Thymus (tissue), 11 donors: ENCODE measurements around the gene BLNK. TPM values are rescaled to one million over a fixed set of nuclear protein-coding genes. Genes with fewer than 3 reads are reported as not detected.

Source experiments
- DNase-seq, 9 donors: peaks; one replicate each; pipeline ENCODE4 v3.0.0-alpha.2; 2013; ENCODE audit warnings: low spot score in 9 of 9, low read depth in 6 of 9, missing footprints in 1 of 9
- H3K27ac ChIP-seq, 2 donors: one replicate each; pipeline ENCODE4 v1.5.1; 2013; ENCODE audit warnings: control low read depth in 1 of 2, low read depth in 1 of 2, low read length in 1 of 2, mild to moderate bottlenecking in 1 of 2, moderate library complexity in 1 of 2
- H3K27me3 ChIP-seq, 2 donors: one replicate each; pipeline ENCODE4 v1.5.1; 2013; ENCODE audit warnings: low read length in 1 of 2; ENCODE audit not compliant: control insufficient read depth in 2 of 2, insufficient read depth in 1 of 2
- H3K36me3 ChIP-seq, 2 donors: one replicate each; pipeline ENCODE4 v1.5.1; 2013; ENCODE audit warnings: low read length in 1 of 2, mild to moderate bottlenecking in 1 of 2, moderate library complexity in 1 of 2; ENCODE audit not compliant: control insufficient read depth in 2 of 2, insufficient read depth in 2 of 2
- H3K4me1 ChIP-seq, 2 donors: one replicate each; pipeline ENCODE4 v1.5.1; 2013; ENCODE audit warnings: low read length in 2 of 2; ENCODE audit not compliant: control insufficient read depth in 2 of 2, insufficient read depth in 2 of 2
- H3K4me3 ChIP-seq, 2 donors: one replicate each; pipeline ENCODE4 v1.5.1; 2013; ENCODE audit warnings: low read length in 2 of 2, control low read depth in 1 of 2, mild to moderate bottlenecking in 1 of 2
- H3K9me3 ChIP-seq, 2 donors: one replicate each; pipeline ENCODE4 v1.5.1; 2013; ENCODE audit warnings: low read length in 1 of 2, mild to moderate bottlenecking in 1 of 2; ENCODE audit not compliant: control insufficient read depth in 2 of 2, insufficient read depth in 1 of 2
- WGBS: extraction: QIAGEN DNeasy Blood & Tissue Kit; methylation state at CpG from one replicate; pipeline ENCODE4 v1.1.7; 2013; 5-methylcytosine and 5-hydroxymethylcytosine counted together
- polyA plus RNA-seq: library from polyadenylated mRNA; stranded (reverse); fragments of 200-250 nt; gene quantifications from one replicate; pipeline ENCODE4 v1.2.3, GENCODE V29; 2013
- total RNA-seq: library from RNA; stranded (reverse); fragments of 120-200 nt; gene quantifications from one replicate; pipeline ENCODE4 v1.2.4, GENCODE V29; 2013
- donor health status: healthy.

The BLNK gene
- total and polyA plus RNA-seq, 2 donors, result 7.2 to 11.2 TPM

DNA sequence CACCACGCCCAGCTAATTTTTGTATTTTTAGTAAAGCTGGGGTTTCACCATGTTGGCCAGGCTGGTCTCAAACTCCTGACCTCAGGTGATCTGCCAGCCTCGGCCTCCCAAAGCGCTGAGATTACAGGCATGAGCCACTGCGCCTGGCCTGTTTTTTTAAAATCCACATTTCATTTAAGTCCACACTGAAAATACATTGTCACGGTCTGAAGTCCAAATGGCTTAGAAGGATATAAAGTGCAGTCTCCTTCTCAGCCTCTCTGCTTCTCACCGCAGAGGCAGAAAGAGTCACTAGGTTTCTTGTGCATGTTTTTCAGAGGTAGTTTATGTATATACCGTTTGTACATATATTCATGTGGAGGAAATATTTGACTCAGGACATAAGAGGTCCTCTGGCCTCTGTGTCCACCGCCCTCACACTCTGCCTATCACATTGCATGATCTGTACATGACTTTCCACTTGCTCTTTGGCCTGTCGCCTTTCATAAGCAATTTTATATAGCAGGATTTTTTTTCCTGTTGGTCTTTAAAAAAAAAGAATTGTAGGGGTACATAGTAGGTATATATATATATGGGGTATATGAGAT is 42.9 kb downstream of the BLNK start:
- no peaks in the 10 kb centered on the region for H3K36me3 ChIP-seq
- no peaks in the 10 kb centered on the region for H3K9me3 ChIP-seq
- WGBS, result 98% methylated on average over 9 of the region's 9 CpGs
- no peaks in the 10 kb centered on the region for H3K27me3 ChIP-seq
- H3K4me1 ChIP-seq, result peaks cover 5 to 7% of the 10 kb centered on the region in 2 donors
- no peak for DNase-seq
- H3K27ac ChIP-seq, result no peak overlapping the region
- no peak overlapping the region for H3K4me3 ChIP-seq

DNA sequence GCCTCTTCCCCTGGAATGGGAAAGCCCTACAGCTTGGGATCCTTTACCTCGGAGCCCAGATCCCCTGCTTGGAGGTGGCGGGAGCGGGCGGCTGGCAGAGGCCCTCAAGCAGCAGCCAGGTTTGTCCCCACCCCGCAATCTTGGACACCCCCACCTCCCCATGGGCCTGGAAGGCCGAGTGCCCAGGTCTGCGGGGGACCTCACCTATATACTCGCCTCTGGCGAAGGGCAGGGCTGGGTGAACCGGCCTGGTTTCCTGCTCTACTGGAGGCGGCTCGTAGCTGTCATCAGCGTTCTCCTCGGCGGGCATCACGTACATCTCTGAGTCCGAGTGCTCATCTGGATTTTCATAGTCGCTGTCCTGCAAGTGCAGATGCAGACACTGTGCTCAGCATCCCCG is 44.2 kb downstream of the BLNK start:
- peaks cover 5 to 7% of the 10 kb centered on the region in 2 donors for H3K4me1 ChIP-seq
- H3K36me3 ChIP-seq, result no peaks in the 10 kb centered on the region
- no peaks in the 10 kb centered on the region for H3K9me3 ChIP-seq
- no peaks in the 10 kb centered on the region for H3K27me3 ChIP-seq
- no peak for DNase-seq
- H3K27ac ChIP-seq, result no peak overlapping the region
- no peak overlapping the region for H3K4me3 ChIP-seq
- 93% methylated on average over 19 of the region's 19 CpGs for WGBS

DNA sequence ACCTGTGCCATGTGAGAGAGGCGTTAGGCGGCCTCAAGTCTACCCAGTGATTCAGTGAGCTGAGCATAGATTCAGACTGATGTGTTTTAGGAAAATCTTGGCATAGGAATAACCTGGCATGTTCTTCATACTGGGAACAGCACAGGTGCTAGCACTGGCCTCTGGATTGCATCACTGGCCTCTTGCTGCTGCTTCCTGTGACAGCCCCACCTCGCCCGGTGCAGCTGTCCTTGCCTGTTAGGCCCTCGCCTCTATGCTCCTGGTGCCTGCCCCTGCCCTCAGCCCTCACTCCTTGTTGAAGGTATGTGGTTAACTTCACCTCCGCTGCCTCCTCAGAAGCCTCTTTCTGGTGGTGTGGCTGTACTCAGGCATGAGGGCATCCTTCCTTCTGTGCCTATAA is 46.2 kb downstream of the BLNK start:
- 36% methylated on average over 6 of the region's 6 CpGs for WGBS
- no peak overlapping the region for H3K27ac ChIP-seq
- H3K4me1 ChIP-seq, result peaks cover 5 to 7% of the 10 kb centered on the region in 2 donors
- no peaks in the 10 kb centered on the region for H3K9me3 ChIP-seq
- no peak for DNase-seq
- H3K27me3 ChIP-seq, result no peaks in the 10 kb centered on the region
- H3K4me3 ChIP-seq, result no peak overlapping the region
- H3K36me3 ChIP-seq, result no peaks in the 10 kb centered on the region

GRCh38 chr10:96222908-96223307 is 48.5 kb downstream of the BLNK start:
- H3K36me3 ChIP-seq, result no peaks in the 10 kb centered on the region
- no peak for DNase-seq
- 96% methylated on average over 10 of the region's 10 CpGs for WGBS
- H3K27ac ChIP-seq, result no peak overlapping the region
- peaks cover 5 to 7% of the 10 kb centered on the region in 2 donors for H3K4me1 ChIP-seq
- H3K9me3 ChIP-seq, result no peaks in the 10 kb centered on the region
- no peak overlapping the region for H3K4me3 ChIP-seq
- H3K27me3 ChIP-seq, result no peaks in the 10 kb centered on the region

DNA sequence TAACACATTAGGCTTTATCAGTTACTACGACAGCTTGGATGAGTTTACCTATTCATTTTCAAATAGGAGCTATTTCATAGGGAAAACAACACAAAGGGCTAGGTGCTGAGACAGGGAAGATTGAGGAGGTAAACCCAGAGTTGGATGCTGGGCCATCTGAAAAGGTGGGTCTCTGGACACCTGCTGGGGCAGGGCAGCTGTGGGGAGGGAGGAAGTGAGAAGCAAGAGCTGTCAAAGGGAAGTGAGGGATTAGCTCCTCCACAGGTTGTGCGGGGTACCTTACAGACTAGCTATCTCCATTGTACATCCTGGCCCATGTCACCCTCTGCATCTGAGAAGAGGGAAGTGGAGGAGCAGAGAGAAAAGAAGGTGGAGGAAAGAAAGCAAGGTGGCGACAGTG is 48.9 kb downstream of the BLNK start:
- Histone ChIP-seq H3K27me3 (no peaks in the 10 kb centered on the region), H3K9me3 (no peaks in the 10 kb centered on the region), H3K4me1 (peaks cover 5 to 7% of the 10 kb centered on the region in 2 donors), H3K36me3 (no peaks in the 10 kb centered on the region), H3K27ac (no peak overlapping the region), H3K4me3 (no peak overlapping the region)
- no peak for DNase-seq
- 72% methylated on average over 3 of the region's 3 CpGs for WGBS

GRCh38 chr10:96218826-96219225 is 52.5 kb downstream of the BLNK start:
- no peak overlapping the region for H3K4me3 ChIP-seq
- H3K27ac ChIP-seq, result no peak overlapping the region
- WGBS, result 89% methylated on average over 5 of the region's 5 CpGs
- no peak for DNase-seq
- no peaks in the 10 kb centered on the region for H3K9me3 ChIP-seq
- H3K27me3 ChIP-seq, result no peaks in the 10 kb centered on the region
- no peaks in the 10 kb centered on the region for H3K36me3 ChIP-seq
- no peaks in the 10 kb centered on the region for H3K4me1 ChIP-seq

DNA sequence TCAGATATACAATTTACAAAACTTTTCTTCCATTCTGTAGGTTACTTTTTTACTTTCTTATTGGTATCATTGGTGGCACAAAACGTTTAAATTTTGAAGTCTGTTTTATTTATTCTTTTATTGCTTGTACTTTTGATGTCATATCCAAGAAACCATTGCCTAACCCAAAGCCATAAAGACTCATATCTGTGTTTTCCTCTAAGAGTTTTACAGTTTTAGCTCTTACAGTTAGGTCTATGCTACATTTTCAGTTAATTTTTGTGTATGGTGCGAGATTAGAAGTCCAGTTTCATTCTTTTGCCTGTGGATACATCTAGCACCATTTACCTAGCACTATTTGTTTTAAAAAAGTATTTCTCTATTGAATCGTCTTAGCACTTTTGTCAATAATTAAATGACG is 53.7 kb downstream of the BLNK start:
- Histone ChIP-seq H3K27ac (no peak overlapping the region), H3K36me3 (no peaks in the 10 kb centered on the region), H3K4me1 (no peaks in the 10 kb centered on the region), H3K27me3 (no peaks in the 10 kb centered on the region), H3K9me3 (no peaks in the 10 kb centered on the region), H3K4me3 (no peak overlapping the region)
- DNase-seq, result no peak
- 95% methylated on average over 4 of the region's 4 CpGs for WGBS

- Histone ChIP-seq H3K36me3 (no peaks in the 10 kb centered on the region), H3K27ac (no peak overlapping the region), H3K9me3 (no peaks in the 10 kb centered on the region), H3K4me1 (no peaks in the 10 kb centered on the region), H3K4me3 (no peak overlapping the region), H3K27me3 (no peaks in the 10 kb centered on the region)
- no peak for DNase-seq
- WGBS, result 97% methylated on average over 5 of the region's 5 CpGs
These were observed 54.6 kb downstream of the BLNK start for GRCh38 chr10:96216775-96217174.

DNA sequence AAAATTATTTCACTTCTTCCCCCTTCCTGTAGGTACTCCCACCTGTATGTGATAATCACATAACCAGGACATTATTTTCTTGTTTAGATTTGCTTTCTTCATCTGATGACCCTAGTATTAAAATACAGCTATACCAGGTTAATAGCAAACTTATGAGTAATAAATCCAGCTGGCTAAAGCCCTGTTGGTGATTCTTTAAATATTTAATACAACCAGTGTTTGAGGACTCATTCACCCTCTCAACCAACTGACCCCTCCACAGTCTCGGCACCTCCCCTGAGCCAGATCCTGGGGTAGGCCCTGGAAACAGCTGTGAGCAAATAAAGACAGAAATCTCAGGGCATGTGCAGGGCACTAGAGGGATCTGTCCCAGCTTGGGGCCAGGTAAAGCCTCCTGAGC is 58.5 kb downstream of the BLNK start:
- Histone ChIP-seq H3K9me3 (no peaks in the 10 kb centered on the region), H3K4me3 (no peak overlapping the region), H3K4me1 (no peaks in the 10 kb centered on the region), H3K36me3 (no peaks in the 10 kb centered on the region), H3K27me3 (no peaks in the 10 kb centered on the region), H3K27ac (no peak overlapping the region)
- DNase-seq, result no peak
- WGBS, result 96% methylated on average over 1 of the region's 1 CpG

DNA sequence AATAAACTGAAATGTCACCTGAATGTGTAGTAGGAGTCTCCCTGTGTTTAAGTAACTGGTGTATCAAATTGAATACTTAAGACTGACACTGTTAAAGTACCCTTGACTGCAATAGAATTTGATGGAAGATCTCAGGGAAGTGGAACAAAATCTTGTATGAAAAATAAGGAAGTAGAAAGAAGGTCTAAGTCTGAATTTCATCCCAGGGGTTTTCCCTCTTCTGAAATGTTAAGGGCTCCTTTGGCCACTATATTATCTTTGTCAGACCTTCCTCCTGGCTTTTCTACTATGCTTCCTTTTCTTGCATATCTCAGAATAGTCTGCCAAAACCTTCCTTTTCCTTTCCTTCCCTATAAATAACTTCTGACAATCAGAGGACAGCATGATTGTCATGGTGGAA is 59.6 kb downstream of the BLNK start:
- no peaks in the 10 kb centered on the region for H3K9me3 ChIP-seq
- no peak overlapping the region for H3K4me3 ChIP-seq
- H3K27me3 ChIP-seq, result no peaks in the 10 kb centered on the region
- DNase-seq, result no peak
- H3K36me3 ChIP-seq, result no peaks in the 10 kb centered on the region
- H3K27ac ChIP-seq, result no peak overlapping the region
- H3K4me1 ChIP-seq, result no peaks in the 10 kb centered on the region
